Osteoblast (primary cell): ENCODE results near the gene TRMT112. TPM values are rescaled to one million over a fixed set of nuclear protein-coding genes. Genes with fewer than 3 reads are reported as not detected.

ENCODE experiments used
- DNase-seq: peaks from one replicate; pipeline ENCODE4 v3.0.0; 2011; ENCODE audit warnings: low spot score, mixed read lengths; ENCODE audit not compliant: insufficient read length; ENCODE audit errors: missing footprints
- H2AFZ ChIP-seq: 2 replicates; pipeline ENCODE4 v1.6.0; 2011; ENCODE audit warnings: mild to moderate bottlenecking, low read length
- H3K27ac ChIP-seq: 2 replicates; pipeline ENCODE4 v1.5.1; 2011; ENCODE audit warnings: mild to moderate bottlenecking, low read depth, low read length, moderate library complexity
- H3K27me3 ChIP-seq: 2 replicates; pipeline ENCODE4 v1.6.0; 2012; ENCODE audit warnings: mild to moderate bottlenecking, control low read depth, inconsistent platforms, low read length, moderate library complexity; ENCODE audit not compliant: insufficient read depth
- H3K36me3 ChIP-seq: 2 replicates; pipeline ENCODE4 v1.5.1; 2011; ENCODE audit warnings: mild to moderate bottlenecking, low read length, control low read depth, moderate library complexity; ENCODE audit not compliant: insufficient read depth
- H3K4me1 ChIP-seq: 2 replicates; pipeline ENCODE4 v1.5.1; 2011; ENCODE audit warnings: mild to moderate bottlenecking, low read length, control low read depth, moderate library complexity; ENCODE audit not compliant: insufficient read depth
- H3K4me2 ChIP-seq: 2 replicates; pipeline ENCODE4 v1.6.0; 2011; ENCODE audit warnings: mild to moderate bottlenecking, low read length; ENCODE audit not compliant: insufficient read depth
- H3K4me3 ChIP-seq: fragments of 200-600 bp; sonication (generic); 3 replicates; pipeline ENCODE4 v1.5.1; 2012; ENCODE audit warnings: mild to moderate bottlenecking, low read length, inconsistent platforms; ENCODE audit not compliant: insufficient read depth
- H3K79me2 ChIP-seq: 2 replicates; pipeline ENCODE4 v1.6.0; 2012; ENCODE audit warnings: mild to moderate bottlenecking, low read length, control low read depth, inconsistent platforms; ENCODE audit not compliant: insufficient read depth
- H3K9me3 ChIP-seq: 2 replicates; pipeline ENCODE4 v1.5.1; 2011; ENCODE audit warnings: low read depth, low read length, control low read depth
- H4K20me1 ChIP-seq: 2 replicates; pipeline ENCODE4 v1.6.0; 2012; ENCODE audit warnings: mild to moderate bottlenecking, low read length, control low read depth; ENCODE audit not compliant: insufficient read depth
- CTCF ChIP-seq: IDR thresholded peaks from 2 replicates; pipeline ENCODE4 v1.5.1; 2011; ENCODE audit warnings: mild to moderate bottlenecking, low read depth, low read length, moderate library complexity; ENCODE audit errors: extremely low read depth
- total RNA-seq: library from RNA; depleted of rRNA; stranded (reverse); fragments of >200 nt; gene quantifications from 2 replicates; pipeline ENCODE4 v1.2.3, GENCODE V29; 2012

TRMT112 gene
- total RNA-seq, 1 donor = 123 TPM

- Histone ChIP-seq H3K4me2 (peak overlapping the region; percentile 91), H4K20me1 (peaks cover 4% of the 10 kb centered on the region), H3K9me3 (no peaks in the 10 kb centered on the region), H3K79me2 (peaks cover 16% of the 10 kb centered on the region), H3K36me3 (no peaks in the 10 kb centered on the region), H3K27me3 (no peaks in the 10 kb centered on the region), H3K4me1 (peaks cover 15% of the 10 kb centered on the region), H3K27ac (peak overlapping the region; percentile 51), H2AFZ (no peak overlapping the region), H3K4me3 (peak overlapping the region; percentile 82)
- TF ChIP-seq CTCF = no peak
- peak; percentile 78 for DNase-seq
These were observed 10.3 kb downstream of the TRMT112 start for GRCh38 chr11:64306876-64307622.

GRCh38 chr11:64306563-64306875, 10.8 kb downstream of the TRMT112 start:
- Histone ChIP-seq H3K4me2 (peak overlapping the region; percentile 91), H3K27me3 (no peaks in the 10 kb centered on the region), H3K4me3 (peak overlapping the region; percentile 82), H3K27ac (peak overlapping the region; percentile 51), H3K9me3 (no peaks in the 10 kb centered on the region), H4K20me1 (peaks cover 4% of the 10 kb centered on the region), H3K4me1 (peaks cover 15% of the 10 kb centered on the region), H3K36me3 (no peaks in the 10 kb centered on the region), H3K79me2 (peaks cover 16% of the 10 kb centered on the region), H2AFZ (peak overlapping the region; percentile 72)
- no peak for DNase-seq
- no peak for TF ChIP-seq CTCF

- peak; percentile 86 for DNase-seq
- Histone ChIP-seq H2AFZ (peak overlapping the region; percentile 72), H3K27ac (peak overlapping the region; percentile 51)
These were observed 11.4 kb downstream of the TRMT112 start for GRCh38 chr11:64305691-64306562.

More at GRCh38 chr11:64305691-64306562, 11.4 kb downstream of the TRMT112 start:
- Histone ChIP-seq H3K4me2 (peak overlapping the region; percentile 91), H3K27me3 (peaks cover under 1% of the 10 kb centered on the region), H3K79me2 (peaks cover 14% of the 10 kb centered on the region), H3K4me1 (peaks cover 15% of the 10 kb centered on the region), H4K20me1 (peaks cover 4% of the 10 kb centered on the region), H3K36me3 (no peaks in the 10 kb centered on the region), H3K9me3 (no peaks in the 10 kb centered on the region), H3K4me3 (peak overlapping the region; percentile 82)
- TF ChIP-seq CTCF = peak; percentile 31
